Hepatocyte (in vitro differentiated cells): ENCODE data around the gene PRSS50.

ENCODE experiments used
- CTCF ChIP-seq: fragments of 200-600 bp; sonication (generic); IDR thresholded peaks from 2 replicates; pipeline ENCODE4 v1.5.1; 2016; ENCODE audit warnings: antibody characterized with exemption, mild to moderate bottlenecking; ENCODE audit not compliant: poor library complexity
- EZH2 ChIP-seq: fragments of 200-600 bp; sonication (generic); IDR thresholded peaks from 2 replicates; pipeline ENCODE4 v1.6.1; 2016; ENCODE audit warnings: antibody characterized with exemption, mild to moderate bottlenecking, borderline replicate concordance

- no peak for TF ChIP-seq CTCF
- TF ChIP-seq EZH2, result no peak
Observed at GRCh38 chr3:46737329-46737731, 19.7 kb upstream of the PRSS50 start.
